NCI-H774 (cell line): ENCODE measurements around the gene TOR1A.

Experiments used
- DNase-seq: peaks from one replicate; lab custom pipeline; 2025; lab: John Stamatoyannopoulos, UW

TOR1A gene

GRCh38 chr9:129823935-129824601, at the start of gene TOR1A:
Gene TOR1A, minus strand, starts transcription at chr9:129824136. Its CDS starts 51 bp downstream, at chr9:129824085.
- peak; percentile 97 for DNase-seq

- no peak for DNase-seq
Measured at GRCh38 chr9:129871046-129871445, 47.1 kb upstream of the TOR1A start.

- no peak for DNase-seq
Measured at GRCh38 chr9:129869585-129870501, 45.9 kb upstream of the TOR1A start.

GRCh38 chr9:129868872-129869486, 45.0 kb upstream of the TOR1A start:
- no peak for DNase-seq

GRCh38 chr9:129868023-129868871, 44.3 kb upstream of the TOR1A start:
- DNase-seq = no peak

GRCh38 chr9:129867136-129868022, 43.4 kb upstream of the TOR1A start:
- DNase-seq = no peak

- no peak for DNase-seq
Measured at GRCh38 chr9:129866394-129867135, 42.6 kb upstream of the TOR1A start.

- no peak for DNase-seq
Measured at GRCh38 chr9:129865668-129866320, 41.9 kb upstream of the TOR1A start.

- DNase-seq = no peak
Measured at GRCh38 chr9:129864991-129865647, 41.2 kb upstream of the TOR1A start.

GRCh38 chr9:129863059-129863690, 39.2 kb upstream of the TOR1A start:
- no peak for DNase-seq

- no peak for DNase-seq
Measured at GRCh38 chr9:129861447-129861827, 37.5 kb upstream of the TOR1A start.

- no peak for DNase-seq
Measured at GRCh38 chr9:129860653-129861446, 36.9 kb upstream of the TOR1A start.

GRCh38 chr9:129858167-129858962, 34.4 kb upstream of the TOR1A start:
- no peak for DNase-seq

GRCh38 chr9:129857207-129857606, 33.3 kb upstream of the TOR1A start:
- no peak for DNase-seq

GRCh38 chr9:129854588-129855110, 30.7 kb upstream of the TOR1A start:
- no peak for DNase-seq

GRCh38 chr9:129853614-129854013, 29.7 kb upstream of the TOR1A start:
- no peak for DNase-seq

- DNase-seq = no peak
Measured at GRCh38 chr9:129852579-129852978, 28.6 kb upstream of the TOR1A start.
